ENCODE measurements around the gene MARCKSL1. TPM values are rescaled to one million over a fixed set of nuclear protein-coding genes. Genes with fewer than 3 reads are reported as not detected.
"Not testable (repeated sequence)": the region's sequence is repeated elsewhere in the genome, so short reads cannot be mapped to it uniquely, and the experiment has no call there.

Gene MARCKSL1
- total RNA-seq, 1 experiment from 2014 or later: 445 TPM

- ChIA-PET CTCF (no interaction called here), POLR2A (ENCODE audit: low non-redundant PET) (no interaction called here)
- DNase-seq (ENCODE audit: low spot score): no peak
- H3K4me1 ChIP-seq (ENCODE audit: insufficient read depth, low read length, poor library complexity, severe bottlenecking): no peaks in the 10 kb centered on the region
- BruUV-seq (replicated peaks): no TSS peak
- H3K27ac ChIP-seq (ENCODE audit: low read depth, low read length, poor library complexity, severe bottlenecking): no peak overlapping the region
- no peaks in the 10 kb centered on the region for H3K9me3 ChIP-seq (ENCODE audit: low read depth, low read length, poor library complexity, severe bottlenecking)
- H3K27me3 ChIP-seq (replicated peaks; ENCODE audit: insufficient read depth, low read depth, low read length, poor library complexity): no peaks in the 10 kb centered on the region
- H3K36me3 ChIP-seq (ENCODE audit: insufficient read depth, low read length, poor library complexity, severe bottlenecking): peaks cover 23% of the 10 kb centered on the region
- no peak overlapping the region for H3K4me3 ChIP-seq (ENCODE audit: low read depth, low read length, poor library complexity, severe bottlenecking)
- TF ChIP-seq CTCF (conservative IDR thresholded peaks at IDR 0.05; ENCODE audit: low read depth, low read length) (no peak), EZH2 (IDR thresholded peaks at IDR 0.05; ENCODE audit: borderline replicate concordance, low read depth, low read length, poor library complexity, severe bottlenecking) (no peak)
- intact Hi-C loops (cut with micrococcal nuclease; ENCODE audit: unreplicated experiment): no loop called here
These were observed 36.7 kb downstream of the MARCKSL1 start for GRCh38 chr1:32299327-32299726.

- BruUV-seq (replicated peaks); H3K4me1 ChIP-seq (ENCODE audit: insufficient read depth, low read length, poor library complexity, severe bottlenecking); CTCF ChIA-PET; DNase-seq (ENCODE audit: low spot score); H3K27me3 ChIP-seq (replicated peaks; ENCODE audit: insufficient read depth, low read depth, low read length, poor library complexity); H3K27ac ChIP-seq (ENCODE audit: low read depth, low read length, poor library complexity, severe bottlenecking); POLR2A ChIA-PET (ENCODE audit: low non-redundant PET); intact Hi-C loops (cut with micrococcal nuclease; ENCODE audit: unreplicated experiment); H3K4me3 ChIP-seq (ENCODE audit: low read depth, low read length, poor library complexity, severe bottlenecking); H3K9me3 ChIP-seq (ENCODE audit: low read depth, low read length, poor library complexity, severe bottlenecking): not testable (repeated sequence)
- H3K36me3 ChIP-seq (ENCODE audit: insufficient read depth, low read length, poor library complexity, severe bottlenecking): peaks cover 12% of the 10 kb centered on the region
These were observed 37.8 kb downstream of the MARCKSL1 start for GRCh38 chr1:32298211-32298610.

GRCh38 chr1:32291708-32292538, 44.1 kb downstream of the MARCKSL1 start, which contains the start of gene HDAC1:
HDAC1 (plus strand) TSS chr1:32292083; CDS start chr1:32292170, 87 bp downstream.
- CTCF ChIA-PET: interaction anchor here (0.6 kb wide), 1 partner anchor 44 kb away, joined by 7 read pairs; the partner anchor contains the start of gene MARCKSL1
- Histone ChIP-seq H3K4me3 (ENCODE audit: low read depth, low read length, poor library complexity, severe bottlenecking) (peak within 1 kb of the TSS; percentile 98), H3K36me3 (ENCODE audit: insufficient read depth, low read length, poor library complexity, severe bottlenecking) (no peaks in the 10 kb centered on the region), H3K9me3 (ENCODE audit: low read depth, low read length, poor library complexity, severe bottlenecking) (no peaks in the 10 kb centered on the region), H3K27me3 (replicated peaks; ENCODE audit: insufficient read depth, low read depth, low read length, poor library complexity) (no peaks in the 10 kb centered on the region), H3K27ac (ENCODE audit: low read depth, low read length, poor library complexity, severe bottlenecking) (peak within 1 kb of the TSS; percentile 90), H3K4me1 (ENCODE audit: insufficient read depth, low read length, poor library complexity, severe bottlenecking) (peaks cover 22% of the 10 kb centered on the region)
- TF ChIP-seq EZH2 (IDR thresholded peaks at IDR 0.05; ENCODE audit: borderline replicate concordance, low read depth, low read length, poor library complexity, severe bottlenecking) (no peak), CTCF (conservative IDR thresholded peaks at IDR 0.05; ENCODE audit: low read depth, low read length) (no peak)
- POLR2A ChIA-PET (ENCODE audit: low non-redundant PET): interaction anchor here (0.6 kb wide), 1 partner anchor 151 kb away, joined by 3 read pairs; no protein-coding TSS in a partner anchor
- BruUV-seq (replicated peaks): no TSS peak
- DNase-seq (ENCODE audit: low spot score): peak; percentile 98
- intact Hi-C loops (cut with micrococcal nuclease; ENCODE audit: unreplicated experiment): no loop called here
